ENCODE results near the gene GNLY.
"Not testable (repeated sequence)": the region's sequence is repeated elsewhere in the genome, so short reads cannot be mapped to it uniquely, and the experiment has no call there.

Gene GNLY

DNA sequence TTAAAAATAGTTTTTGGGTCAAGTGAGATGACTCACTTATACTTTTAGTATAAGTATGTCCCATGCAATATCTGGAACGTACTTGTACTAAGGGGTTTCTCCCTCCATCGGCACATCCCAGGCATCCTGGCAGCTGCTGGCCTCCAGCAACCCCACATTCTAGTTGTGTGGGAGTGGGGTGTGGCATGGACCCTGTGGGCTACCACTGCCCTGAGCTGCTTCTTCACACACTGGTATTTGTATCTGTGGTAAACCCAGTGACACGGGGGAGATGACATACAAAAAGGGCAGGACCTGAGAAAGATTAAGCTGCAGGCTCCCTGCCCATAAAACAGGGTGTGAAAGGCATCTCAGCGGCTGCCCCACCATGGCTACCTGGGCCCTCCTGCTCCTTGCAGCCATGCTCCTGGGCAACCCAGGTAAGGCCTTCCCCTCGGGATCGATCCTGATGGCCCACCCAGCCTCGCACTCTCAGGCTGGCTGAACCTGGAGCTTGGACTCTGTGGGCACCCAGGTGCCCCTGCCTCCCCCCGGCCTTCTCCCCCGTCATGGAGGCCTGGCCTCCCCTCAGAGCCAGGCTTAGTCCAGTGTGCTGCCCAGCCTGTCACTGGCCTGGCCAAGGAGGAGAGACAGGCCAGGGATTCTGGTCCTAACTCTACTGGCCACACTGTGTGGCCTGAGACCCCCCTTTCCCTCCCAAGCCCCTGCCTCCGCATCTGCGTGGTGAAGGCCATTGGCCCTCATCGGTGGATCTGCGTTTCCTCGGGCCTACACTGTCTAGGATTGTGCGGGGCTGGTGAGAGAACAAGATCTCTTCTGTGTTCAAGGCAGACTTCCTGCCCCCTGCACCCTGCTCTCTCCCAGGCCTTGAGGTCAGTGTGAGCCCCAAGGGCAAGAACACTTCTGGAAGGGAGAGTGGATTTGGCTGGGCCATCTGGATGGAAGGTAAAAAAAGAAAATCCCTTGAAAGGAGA lies at the start of gene GNLY:
GNLY (plus strand) TSS at position 307 of the 974 bp plus-strand sequence; CDS start at position 368, 61 bp downstream.
- no peak for DNase-seq

DNA sequence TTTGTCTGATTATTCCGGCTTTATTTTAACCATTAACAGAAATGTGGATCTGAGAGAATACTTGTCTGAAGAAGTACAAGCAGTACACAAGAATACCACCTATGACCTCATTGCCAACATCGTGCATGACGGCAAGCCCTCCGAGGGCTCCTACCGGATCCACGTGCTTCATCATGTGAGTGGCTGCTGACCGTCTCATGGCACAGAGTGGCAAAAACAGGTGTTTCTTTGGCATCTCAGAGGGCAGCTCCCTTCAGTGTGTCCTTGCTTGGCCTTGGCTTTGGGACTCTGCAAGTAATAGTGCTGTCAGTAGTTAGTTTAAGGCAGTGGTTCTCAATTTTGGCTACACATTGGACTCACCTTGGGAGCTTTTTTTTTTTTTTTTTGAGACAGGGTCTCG lies 49.2 kb upstream of the GNLY start:
- DNase-seq: no peak

DNA sequence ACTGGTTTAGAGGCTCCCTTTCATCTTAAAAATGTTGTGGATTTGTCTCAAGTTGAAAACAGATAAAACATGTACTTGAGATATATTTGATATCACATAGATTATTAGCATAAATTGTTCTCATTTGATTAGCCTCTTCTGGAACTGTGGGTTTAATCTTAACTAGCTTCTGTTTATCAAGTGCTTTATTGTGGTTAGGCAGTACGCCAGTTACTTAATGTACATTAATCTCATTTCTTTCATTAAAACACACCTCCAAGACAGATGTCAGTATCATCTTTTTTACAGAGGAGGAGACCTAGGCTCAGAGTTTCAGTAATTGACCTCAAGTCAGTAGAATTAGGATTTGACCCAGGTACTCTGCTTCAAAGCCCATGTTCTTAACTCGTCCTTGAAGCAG lies 48.0 kb upstream of the GNLY start:
- DNase-seq: no peak

DNA sequence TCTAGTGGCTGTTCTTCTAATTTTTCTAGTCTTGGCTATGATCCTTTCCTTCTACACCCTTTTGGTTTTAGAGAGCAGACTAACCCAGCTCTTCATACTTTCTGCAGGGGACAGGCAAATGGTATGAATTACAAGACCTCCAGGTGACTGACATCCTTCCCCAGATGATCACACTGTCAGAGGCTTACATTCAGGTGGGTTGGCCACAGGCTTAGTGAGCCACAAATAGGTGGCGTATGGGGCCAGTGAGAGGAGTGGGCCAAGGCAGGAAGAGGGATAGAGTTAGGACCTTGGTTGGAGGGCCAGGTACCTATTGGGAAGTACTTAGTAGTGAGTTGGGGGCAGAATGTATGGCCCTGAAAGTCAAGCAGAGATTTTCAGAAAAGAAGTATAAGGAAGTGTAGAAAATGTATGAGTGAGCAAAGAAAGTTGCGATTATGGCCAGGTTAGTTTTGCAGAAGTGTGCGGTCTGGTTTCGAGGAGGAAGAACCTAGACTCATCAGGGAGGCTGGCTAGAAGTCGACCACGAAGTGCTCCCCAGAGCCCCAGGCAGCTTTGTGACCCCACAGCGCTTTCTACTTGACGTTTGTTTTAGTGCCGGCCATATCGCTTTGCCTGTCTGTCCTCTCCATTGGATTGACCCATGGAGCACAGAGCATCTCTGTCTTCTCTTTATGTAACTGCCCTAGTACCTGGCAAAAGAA lies 46.2 kb upstream of the GNLY start:
- DNase-seq: no peak

DNA sequence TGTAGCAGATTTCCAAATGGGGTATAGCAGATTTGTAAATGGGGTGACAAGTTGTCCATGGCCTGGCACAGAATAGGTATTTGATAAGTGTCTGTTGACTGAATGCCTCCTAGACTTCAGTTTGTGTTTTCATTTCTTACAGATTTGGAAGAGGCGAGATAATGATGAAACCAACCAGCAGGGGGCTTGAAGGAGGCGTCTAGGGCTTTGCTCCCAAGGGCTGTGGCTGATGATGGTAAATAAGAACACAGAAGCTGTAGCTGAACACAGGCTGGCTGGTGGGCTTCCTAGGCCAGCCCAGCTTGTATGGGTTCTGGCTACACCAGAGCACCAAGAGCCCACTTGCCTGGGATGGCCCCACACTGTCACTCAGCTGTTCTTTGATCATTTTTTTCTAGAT lies 45.5 kb upstream of the GNLY start:
- no peak for DNase-seq

DNA sequence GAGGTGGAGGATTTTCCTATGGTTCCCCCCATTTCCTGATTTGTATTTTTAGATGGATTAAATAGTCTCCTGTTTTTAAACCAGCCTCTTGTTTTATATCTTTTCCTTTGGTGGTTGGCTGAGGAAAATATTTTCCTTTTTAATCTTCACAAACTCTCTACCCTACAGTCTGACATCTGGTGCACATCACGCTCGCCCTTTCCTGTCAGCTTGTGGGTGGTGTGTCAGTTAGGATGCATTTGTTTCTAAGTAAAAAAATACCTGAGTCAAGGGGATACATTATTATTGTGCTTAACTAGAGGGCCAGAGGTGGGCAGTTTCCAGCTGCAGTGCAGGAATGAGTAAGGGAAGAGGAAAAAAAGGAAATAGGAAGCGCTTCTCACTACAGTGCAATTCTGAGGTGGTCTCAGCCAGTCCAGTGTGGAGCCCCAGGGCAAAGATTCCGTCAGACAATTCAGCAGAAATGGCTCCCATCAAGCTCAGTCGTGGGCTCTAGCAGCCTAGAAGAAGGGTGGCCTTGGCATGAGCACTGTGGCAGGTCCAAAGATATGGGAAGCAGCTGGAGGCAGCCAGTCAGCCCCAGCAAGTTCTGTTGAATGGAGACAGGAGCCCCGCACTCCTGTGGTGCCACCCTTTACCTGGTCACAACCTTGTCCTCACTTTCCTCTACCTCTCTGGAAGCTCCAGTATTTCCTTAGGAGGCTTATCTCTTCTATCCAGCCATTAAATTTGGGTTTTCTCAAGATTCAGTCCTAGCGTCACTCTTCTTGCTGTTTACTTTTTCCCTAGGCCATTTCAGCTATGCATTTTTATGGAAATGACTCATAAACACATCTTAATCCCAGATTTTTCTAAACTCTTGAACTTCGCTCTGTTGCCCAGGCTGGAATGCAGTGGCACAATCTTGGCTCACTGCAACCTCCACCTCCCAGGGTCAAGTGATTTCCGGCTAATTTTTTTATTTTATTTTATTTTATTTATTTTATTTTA lies 44.7 kb upstream of the GNLY start:
- DNase-seq: no peak

DNA sequence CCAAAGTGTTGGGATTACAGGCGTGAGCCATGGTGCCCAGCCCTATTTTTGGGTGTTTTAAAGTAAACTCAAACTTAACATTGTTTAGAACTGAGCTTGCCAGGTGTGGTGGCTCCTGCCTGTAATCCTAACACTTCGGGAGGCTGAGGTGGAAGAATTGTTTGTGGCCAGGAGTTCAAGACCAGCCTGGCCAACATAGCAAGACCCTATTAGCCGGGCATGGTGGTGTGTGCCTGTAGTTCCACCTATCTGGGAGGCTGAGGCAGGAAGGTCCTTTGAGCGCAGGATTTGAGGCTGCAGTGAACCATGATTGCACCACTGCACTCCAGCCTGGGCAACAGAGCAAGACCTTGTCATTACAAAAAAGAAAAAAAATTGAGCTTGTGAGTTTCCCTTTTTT lies 43.7 kb upstream of the GNLY start:
- no peak for DNase-seq

DNA sequence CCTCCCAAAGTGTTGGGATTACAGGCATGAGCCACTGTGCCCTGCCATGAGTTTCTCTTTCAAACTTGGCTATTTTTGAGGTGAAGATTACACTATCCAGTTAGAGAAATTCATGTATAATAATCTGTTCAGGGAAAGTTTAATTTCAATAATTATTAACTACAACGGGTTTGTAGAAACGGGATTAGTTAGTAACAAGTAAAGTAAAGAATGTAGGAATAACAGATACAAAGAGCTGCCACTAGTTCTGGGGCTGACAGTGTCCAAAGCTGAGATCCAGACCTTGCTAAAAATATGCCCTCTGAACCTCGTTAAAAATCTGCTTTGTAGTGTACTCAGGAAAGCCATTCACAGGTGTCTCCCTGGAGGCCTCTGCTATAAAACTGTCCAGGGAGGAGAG lies 43.1 kb upstream of the GNLY start:
- no peak for DNase-seq

DNA sequence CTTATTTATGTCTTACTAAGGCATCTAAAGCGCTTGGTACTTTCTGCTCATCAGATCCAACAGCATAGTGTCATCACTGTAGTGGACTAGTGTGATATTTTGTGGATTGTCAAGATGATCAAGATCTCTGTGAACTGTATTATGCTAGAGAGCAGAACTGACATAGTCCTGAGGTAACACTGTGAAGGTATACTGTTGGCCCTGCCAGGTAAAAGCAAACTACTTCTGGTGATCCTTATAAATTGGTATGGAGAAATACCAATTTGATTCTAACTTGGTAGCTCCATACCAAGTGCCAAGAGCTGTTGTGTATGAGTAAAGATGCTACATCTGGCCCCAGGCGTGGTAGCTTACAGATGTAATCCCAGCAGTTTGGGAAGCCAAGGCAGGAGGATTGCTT lies 42.1 kb upstream of the GNLY start:
- DNase-seq: no peak

DNA sequence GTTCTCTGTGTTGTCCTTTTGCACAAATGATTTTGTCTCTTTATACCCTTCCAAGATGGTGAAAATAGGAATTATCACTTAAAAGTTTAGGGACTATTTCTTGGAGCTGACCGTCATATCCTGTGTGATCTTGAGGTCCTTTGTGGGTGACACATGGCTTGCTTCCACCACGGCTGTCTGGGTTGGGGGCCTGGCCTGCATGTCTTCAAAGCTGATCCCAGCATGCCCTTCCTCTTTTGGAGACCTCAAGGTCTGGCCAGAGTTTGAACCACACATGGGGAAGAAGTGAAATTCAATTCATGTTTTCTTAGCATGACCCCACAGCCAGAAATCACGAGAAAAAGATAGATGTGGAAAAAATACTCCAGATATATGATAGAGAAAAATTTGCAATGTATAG lies 40.2 kb upstream of the GNLY start:
- DNase-seq: no peak

DNA sequence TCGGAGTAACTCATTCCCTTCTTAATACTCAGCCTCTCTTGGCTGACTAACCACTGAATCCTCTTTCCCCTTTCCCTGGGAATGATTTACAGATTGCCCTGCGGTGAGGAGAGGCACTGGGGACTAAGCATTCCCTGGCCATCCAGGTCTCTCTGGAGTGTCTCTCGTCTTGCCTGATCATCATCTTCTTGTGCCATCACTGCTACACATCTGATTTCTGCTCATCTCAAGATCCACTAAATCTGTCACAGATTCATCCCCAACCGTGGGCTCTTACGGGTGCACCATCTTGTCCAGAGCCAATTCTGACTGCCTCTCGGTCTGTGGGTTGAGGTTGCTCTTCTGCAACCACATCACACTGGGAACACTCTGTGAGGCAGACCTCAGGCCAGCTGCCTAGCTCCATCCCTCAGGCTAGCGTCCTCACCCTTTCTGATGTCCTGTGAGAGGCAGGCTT lies 38.2 kb upstream of the GNLY start:
- DNase-seq: no peak

DNA sequence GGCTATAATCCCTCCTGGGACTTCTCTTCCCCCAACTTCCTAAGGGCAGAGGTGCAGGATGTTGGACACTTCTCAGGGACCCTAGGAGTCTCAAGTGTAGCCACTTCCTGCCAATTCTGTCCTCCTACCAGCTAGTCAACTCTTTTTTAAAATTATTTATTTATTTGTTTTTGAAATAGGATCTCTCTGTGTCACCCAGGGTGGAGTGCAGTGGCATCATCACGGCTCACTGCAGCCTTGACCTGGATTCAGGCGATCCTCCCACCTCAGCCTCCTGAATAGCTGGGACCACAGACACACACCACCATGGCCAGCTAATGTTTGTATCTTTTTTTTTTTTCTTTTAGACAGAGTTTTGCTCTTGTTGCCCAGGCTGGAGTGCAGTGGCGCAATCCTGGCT lies 37.7 kb upstream of the GNLY start:
- DNase-seq: no peak

DNA sequence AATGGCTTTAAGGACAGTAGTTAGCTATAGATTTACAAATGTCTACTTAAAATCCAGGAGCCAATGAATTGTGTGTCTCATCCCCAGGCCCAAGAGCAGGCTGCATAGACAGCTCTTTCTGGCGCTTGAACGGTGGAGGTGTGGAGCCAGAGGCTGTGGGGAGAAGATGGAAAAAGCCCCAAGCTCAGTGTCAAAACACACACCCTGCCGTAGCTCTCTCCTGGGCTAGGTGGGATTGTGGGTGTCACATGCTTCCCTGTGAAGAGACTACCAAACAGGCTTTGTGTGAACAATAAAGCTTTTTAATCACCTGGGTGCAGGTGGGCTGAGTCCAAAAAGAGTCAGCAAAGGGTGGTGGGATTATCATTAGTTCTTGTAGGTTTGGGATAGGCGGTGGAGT lies 36.8 kb upstream of the GNLY start:
- not testable (repeated sequence) for DNase-seq

DNA sequence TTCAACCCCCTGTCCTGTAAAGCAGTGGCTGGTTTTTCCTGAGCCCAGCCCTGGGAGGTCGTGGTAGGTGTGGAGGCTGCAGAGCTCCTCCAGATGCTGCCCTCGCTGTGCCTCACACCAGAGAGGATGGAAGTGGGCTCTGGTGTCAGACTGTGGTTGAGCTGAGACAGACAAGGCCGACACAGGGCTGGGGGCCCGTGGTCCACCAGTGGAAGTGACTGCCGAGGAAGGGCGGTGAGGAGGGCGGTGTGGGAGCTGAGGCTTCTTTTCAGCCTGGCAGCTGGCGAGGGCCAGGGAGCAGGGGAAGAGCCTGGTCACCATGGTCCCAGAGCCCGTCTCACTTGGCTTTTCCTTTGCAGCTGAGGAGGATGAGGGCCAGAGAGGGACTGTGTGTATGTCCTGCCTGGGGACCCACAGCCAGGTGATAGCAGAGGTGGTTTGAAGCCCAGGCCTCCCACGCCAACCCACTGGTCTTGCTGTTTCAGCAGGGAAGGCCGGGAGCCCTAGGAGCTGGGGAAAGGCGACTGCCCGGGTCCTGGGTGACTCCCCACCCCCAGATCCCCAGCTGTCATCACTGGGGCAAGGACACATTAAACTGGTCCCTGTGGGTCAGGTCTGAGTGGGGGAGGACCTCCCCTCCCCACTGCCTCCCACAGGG lies 34.7 kb upstream of the GNLY start:
- DNase-seq: no peak

DNA sequence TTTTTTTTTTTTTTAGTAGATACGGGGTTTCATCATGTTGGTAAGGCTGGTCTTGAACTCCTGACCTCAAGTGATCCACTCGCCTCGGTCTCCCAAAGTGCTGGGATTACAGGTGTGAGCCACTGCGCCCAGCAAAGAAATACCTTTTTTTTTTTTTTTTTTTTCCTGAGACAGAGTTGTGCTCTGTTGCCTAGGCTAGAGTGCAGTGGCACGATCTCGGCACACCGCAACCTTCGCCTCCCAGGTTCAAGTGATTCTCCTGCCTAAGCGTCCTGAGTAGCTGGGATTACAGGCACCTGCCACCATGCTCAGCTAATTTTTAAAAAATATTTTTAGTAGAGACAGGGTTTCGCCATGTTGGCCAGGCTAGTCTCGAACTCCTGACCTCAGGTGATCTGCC lies 33.9 kb upstream of the GNLY start:
- not testable (repeated sequence) for DNase-seq

DNA sequence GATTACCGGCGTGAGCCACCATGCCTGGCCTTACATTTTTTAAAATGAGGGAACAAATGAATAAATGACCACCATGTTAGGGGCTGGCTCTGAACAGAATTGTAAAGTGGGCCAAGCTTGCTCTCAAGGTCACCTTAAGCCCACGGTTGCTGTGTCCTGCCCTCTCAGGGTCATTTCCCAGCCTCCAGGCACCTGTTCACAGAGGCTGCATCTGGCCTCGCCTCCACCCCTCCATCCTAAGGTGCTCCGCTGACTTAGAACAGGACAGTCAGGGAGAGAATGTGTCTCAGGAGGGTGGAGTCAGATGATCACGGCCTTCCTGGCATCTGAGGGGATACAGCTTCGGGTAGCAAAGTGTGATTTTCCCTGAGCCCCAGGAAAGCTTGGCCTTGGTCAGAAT lies 33.4 kb upstream of the GNLY start:
- no peak for DNase-seq

DNA sequence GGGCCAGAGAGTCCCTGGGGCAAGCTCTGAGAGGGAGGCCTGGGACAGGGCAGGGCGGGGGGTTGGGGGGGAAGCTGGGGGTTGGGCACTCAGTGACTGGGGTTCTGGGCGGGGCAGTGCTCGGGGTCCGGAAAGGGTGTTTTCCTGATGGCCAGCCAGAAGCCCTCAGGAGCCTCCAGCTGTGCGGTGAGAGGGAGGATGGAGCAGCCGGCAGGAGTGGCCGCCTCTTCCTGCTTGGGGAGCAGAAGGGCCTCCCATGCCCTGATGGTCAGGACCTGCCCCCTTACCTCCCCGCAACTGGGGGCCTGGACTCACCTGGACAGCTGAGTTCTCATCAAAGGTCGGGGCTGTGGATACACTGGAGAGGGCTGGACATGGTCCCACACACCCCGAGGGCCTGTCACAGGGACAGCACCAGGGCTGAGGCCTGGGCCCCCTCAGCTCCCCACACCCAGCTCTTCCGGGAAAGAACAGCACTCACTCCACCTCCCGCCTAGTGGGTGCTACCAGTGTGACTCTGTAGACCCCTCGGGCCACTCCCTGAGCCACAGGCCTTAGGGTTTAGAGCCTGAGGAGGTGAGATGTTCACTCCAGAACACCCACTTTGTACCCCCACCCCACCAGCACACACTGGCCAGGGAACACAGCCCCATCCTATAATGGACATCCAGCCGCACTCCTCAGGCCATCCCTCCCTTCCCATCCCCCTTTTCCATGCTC lies 32.9 kb upstream of the GNLY start:
- no peak for DNase-seq

DNA sequence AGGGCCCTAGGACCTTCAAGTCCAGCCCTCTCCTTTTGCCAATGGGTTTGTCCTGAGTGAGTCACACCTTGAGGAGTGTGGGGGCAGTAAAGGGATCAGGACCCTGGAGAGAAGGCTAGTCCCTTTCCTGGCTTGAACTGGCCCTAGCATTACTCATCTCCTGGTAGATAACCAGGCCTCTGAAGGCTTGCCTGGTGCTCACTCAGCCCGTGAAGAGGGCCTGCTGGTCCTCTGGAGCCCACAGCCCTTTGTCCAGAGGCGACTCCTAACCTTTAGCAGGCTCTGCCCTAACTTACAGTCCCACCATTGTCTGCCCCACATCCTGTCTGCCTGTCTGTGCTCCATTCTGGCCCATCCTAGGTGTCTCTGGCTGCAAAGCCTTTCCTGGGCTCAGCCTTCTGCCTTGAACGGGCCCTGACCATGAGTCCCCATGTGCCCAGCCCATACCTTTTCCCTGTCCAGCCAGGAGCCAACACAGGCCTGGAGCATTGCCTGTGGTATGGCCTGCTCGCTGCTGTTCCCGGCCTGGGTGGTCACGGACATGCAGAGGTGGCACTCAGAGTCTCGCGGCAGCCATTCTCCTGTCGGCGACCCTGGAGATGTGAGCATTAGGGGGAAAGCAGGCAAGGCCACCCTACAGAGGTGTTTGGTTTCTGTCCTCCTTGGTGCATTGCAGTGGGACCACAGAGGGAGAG lies 31.1 kb upstream of the GNLY start:
- no peak for DNase-seq

DNA sequence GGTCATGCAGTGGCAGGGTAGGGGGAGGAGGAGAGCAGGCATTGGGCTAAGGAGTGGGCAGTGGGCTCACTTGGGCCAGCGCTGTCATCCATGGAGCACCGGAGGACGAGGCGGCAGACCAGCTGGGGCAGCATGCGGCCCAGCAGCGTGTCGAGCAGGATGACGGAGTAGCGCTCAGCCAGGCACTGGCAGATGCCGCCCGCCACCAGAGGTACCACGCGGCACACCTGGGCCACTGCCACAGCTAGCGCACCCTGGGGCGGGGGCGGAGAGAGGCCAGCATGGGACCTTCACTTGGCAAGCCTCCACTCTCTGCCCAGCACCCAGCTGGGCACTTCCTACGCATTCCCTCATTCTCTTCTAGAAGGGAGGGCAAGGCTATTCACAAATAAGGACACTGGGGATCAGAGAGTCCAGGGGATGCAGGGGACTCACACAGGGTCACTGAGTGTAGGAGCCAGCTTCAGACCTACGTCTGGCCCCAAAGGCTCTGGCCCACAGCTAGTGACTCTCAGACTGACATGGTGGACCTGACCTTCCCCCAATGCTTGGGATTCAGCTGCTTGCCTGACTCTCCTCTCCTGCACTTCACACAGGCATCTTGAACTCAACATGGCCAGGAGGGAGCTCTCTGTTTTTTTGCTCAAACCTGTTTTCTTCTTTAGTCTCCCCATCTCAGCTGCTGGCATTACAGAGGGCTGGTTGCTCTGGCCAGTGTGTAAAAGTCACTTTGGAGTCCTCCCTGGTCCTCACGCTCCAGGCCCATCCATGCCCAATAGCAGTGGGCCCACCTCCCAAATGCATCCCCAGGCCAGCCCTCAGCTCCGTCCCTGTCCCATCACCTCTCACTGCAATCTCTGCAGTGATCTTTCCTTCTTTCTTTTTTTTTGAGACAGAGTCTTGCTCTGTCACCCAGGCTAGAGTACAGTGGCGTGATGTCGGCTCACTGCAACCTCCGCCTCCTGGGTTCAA lies 30.3 kb upstream of the GNLY start:
- DNase-seq: no peak

Measured in stimulated activated naive CD4-positive, alpha-beta T cell (primary cell).